EH (cell line): ENCODE results near the gene PRKAG1.
A peak's percentile ranks its signal among the peaks of the same experiment; 100 is the strongest.

ENCODE experiments used
- DNase-seq: peaks from one replicate; pipeline ENCODE4 v3.0.0-alpha.2; 2015; ENCODE audit warnings: low read depth

PRKAG1 gene

GRCh38 chr12:48981757-48982157 lies 36.8 kb downstream of the PRKAG1 start:
- DNase-seq, result no peak

GRCh38 chr12:48980953-48981756 lies 37.4 kb downstream of the PRKAG1 start:
- no peak for DNase-seq

GRCh38 chr12:48980389-48980952 lies 38.1 kb downstream of the PRKAG1 start:
- DNase-seq, result no peak

GRCh38 chr12:48979602-48980388 lies 38.8 kb downstream of the PRKAG1 start:
- no peak for DNase-seq

- DNase-seq, result no peak
Measured at GRCh38 chr12:48978741-48979601, 39.6 kb downstream of the PRKAG1 start.

GRCh38 chr12:48978291-48978740 lies 40.3 kb downstream of the PRKAG1 start, which contains the start of gene WNT1:
WNT1 (plus strand) TSS chr12:48978322; CDS start chr12:48978651, 329 bp downstream.
- DNase-seq, result no peak

- DNase-seq, result peak; percentile 69
Measured at GRCh38 chr12:48977290-48978281, 41.0 kb downstream of the PRKAG1 start.

GRCh38 chr12:48973941-48974673 lies 44.5 kb downstream of the PRKAG1 start:
- peak; percentile 46 for DNase-seq

GRCh38 chr12:48973531-48973930 lies 45.0 kb downstream of the PRKAG1 start:
- no peak for DNase-seq

- no peak for DNase-seq
Measured at GRCh38 chr12:48972952-48973483, 45.6 kb downstream of the PRKAG1 start.

GRCh38 chr12:48972213-48972951 lies 46.2 kb downstream of the PRKAG1 start:
- peak; percentile 78 for DNase-seq

GRCh38 chr12:48970702-48971334 lies 47.8 kb downstream of the PRKAG1 start:
- DNase-seq, result no peak

GRCh38 chr12:48969833-48970701 lies 48.5 kb downstream of the PRKAG1 start:
- no peak for DNase-seq

GRCh38 chr12:48969160-48969771 lies 49.3 kb downstream of the PRKAG1 start:
- no peak for DNase-seq

- DNase-seq, result no peak
Measured at GRCh38 chr12:48968467-48968866, 50.1 kb downstream of the PRKAG1 start.

- DNase-seq, result no peak
Measured at GRCh38 chr12:48967991-48968390, 50.6 kb downstream of the PRKAG1 start.
